NCI-H446 (cell line): ENCODE results near the gene MRPL10.

Source experiments
- DNase-seq, 2 experiments: peaks; one replicate each; lab custom pipeline; 2025; lab: John Stamatoyannopoulos, UW

MRPL10 gene

DNA sequence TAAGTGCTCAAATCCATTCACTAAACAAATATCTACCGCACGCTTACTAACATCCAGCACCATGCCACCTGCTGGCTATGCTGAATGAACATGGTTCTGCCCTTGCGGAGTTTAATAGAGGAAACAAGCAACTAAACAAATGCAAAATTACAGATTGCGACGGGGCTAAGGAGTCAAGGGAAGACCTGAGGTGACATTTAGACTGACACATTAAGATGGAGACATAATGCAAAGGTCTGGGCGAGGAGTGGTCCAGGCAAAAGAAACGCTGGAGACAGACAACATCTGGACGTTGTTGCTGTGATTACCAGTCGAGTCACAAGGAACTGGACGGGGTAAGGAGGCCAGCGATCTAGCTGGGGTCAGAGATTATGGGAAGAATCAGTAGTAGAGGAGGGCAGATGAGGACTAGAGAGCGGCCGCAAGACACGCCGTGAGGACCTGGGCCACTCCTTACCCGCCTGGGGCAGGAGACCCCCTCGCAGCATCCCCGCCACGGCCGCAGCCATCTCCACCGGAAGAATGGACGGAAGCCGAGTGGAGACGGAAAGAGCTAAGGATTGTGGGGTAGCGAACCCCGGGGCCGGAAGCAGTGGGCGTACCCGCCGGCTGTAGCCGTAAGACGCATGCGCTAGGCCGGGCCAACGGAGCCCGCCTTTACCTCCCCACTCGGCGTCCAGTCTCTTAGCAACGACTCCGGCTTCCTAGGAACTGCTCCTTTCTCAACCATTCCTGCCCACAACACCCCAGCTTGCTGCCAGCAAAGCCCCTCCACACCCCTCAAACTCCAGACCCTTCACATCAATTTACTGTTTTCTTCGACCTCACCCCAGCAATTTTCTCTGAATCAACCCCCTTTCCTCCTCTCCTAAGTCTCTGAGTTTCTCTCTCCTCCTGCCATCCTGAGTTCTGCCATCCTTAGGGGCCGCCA, at the start of gene MRPL10, which contains the start of gene LRRC46:
TSS of gene MRPL10 (minus strand) at position 539 of the 931 bp plus-strand sequence. CDS start at position 509, 30 bp downstream.
TSS of gene LRRC46 (plus strand) at position 668 of the 931 bp plus-strand sequence. CDS start 320 bp downstream, outside the sequence.
- peak; percentile 67 to 92 for DNase-seq

DNA sequence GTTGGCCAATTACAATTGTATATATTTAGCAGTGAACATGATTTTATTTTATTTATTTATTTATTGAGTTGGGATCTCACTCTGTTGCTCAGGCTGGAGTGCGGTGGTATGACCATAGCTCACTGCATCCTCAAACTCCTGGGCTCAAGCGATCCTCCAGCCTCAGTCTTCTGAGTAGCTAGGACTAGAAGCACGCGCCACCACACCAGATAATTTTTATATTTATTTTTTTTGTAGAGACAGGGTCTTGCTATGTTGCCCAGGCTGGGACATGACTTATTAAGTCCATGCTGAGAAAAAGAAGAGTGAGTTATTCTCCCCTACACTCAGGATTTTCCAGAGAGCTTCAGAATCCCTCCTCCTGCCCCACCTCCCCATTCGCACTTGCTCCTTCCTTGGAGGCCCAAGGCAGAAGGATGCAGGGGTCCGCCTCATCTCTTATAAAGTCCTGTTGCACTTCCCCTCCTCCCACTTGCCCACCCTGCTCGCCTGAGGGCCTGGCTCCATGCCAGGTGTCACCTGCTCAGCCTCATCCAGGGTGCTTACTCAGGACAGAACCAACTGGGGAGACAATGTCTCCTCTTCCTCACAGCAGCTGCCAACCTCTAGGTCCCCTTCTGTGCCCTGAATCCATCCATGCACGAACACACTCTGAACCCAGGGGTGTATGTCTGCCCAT, 48.6 kb upstream of the MRPL10 start:
- no peak for DNase-seq

DNA sequence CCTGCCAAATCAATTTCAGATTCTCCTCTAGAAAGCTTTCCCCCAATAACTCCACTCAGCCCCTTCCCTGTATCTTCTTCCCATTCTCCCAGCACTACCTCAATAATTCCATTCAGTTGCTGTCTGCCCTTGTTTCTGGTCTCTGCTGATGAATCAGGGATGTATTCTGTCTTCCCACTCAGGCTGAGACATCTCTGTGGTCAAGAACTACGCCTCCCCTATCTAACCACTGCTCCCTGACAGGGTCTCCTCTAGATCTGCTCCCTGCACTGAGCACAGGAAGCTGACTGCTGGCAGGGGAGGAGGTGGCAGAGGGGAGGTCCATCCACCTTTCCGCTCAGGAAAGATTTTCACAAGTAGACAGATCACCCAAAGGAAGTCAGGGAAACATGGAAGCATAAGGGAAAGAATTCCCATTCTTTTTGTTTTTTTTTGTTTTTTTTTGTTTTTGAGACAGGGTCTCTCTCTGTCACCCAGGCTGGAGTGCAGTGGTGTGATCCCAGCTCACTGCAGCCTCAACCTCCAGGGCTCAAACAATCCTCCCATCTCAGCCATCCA, 47.8 kb upstream of the MRPL10 start:
- no peak for DNase-seq

DNA sequence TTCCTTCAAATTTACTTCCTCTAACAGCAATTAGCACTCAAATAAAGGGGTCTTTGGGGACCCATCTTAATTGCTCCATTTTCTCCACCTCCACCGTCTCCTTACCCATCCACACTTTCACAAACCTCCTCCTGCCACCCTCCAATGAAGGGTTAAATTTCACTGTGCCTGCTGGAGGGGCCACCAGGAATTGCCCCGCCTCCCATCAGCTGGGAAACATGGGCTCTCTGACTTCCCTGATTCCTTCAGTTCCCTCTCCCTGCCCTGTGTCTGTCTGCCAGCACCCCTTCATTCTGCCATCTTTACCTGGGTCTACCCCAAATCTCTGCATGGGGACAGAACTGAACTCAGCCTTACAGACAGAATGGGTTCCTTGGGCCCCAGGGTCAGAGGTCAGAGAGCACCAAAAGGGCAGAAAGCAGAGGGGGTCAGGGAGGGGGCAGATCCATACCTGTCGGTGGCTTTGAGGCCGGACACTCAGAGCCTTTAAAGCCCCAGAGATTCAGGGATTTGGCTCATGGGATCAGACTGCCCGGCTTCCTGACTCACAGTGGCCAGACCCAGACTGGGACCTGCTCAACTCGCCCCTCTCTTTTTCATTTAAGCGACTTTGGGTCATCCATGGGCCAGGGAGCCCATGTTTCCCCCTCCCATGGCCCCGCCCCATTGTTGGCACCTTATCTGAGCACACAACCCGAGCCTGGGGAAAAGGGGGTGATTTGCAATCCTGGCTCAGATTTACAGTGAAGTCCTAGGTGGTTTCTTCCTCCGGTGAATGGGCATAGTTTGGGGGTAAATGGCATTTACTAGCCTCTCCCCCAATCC, 47.1 kb upstream of the MRPL10 start:
- no peak for DNase-seq

DNA sequence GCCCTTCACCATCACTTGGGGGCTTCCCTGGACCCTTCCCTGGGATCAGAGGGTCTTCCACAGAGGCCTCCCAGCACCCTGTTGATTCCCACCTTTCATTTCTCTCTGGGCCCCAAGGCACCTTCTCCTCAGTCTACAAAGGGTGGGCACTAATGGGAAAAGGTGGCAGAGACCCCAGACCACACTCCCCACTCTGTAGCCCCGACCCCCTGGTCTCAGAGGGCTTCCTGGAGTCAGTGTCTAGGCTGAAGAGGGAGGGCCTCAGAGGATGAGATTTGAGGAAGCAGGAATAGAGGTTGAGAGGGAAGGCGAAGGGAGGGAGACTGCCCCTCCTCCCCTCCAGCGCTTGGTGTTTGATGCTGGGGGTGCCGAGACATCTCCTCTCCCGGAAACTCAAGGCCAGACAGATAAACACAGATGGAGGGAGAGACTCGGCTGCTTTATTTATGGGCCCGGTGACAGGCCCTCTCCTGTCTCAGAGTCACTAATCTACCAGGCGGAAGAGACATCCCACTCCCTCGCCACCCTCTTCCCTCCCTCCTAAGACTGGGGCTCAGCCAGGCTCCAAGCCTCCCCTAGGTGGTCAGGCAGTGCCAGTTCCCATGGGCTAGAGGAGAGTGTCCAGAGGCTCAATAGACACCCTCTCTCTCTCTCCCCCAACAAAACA, 46.2 kb upstream of the MRPL10 start:
- no peak for DNase-seq

DNA sequence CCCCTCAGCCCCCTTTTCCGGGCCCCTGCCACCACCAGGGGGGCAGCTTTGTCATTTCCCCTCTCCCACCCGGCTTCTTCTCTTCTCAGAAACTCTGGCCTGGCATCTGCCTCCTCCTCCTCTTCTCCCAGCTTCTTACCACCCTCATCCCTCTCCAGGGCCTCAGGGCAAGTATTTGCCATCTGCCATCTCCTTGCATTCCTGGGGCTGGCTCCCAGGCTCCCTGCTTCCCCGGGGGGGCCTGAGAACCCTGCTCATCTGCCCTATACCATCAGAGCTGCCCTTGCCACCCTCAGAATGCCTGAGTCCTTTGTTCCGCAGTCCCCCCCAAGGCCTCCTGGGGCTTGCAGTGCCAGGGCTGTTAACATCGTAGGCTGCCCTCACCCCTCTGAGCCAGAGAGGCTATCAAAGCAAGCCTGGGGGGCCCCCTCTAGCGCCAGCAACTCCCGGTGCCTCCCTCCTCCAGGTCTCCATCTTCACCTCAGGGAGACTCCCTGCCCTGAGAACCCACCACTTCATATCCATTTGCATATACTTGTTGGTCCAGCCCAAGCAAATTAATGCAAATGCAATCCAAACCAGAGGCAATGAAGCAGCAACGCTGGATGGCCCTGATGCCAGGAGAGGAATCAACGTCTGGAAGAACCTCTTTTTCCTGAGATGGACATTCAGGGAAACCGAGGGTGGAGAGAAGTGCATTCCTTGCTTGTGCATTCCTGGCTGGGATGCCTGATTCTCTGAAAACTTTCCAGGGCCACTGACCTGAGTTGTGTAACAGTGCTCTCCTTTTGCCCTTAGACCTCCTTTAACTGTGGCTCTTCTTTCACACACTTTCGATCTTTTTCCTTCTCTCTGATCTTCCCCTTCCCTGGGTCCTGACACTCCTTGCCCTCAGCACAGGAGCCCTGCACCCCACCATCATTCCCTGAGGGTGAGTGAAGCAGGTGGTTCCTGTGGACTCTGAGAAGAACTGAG, 44.0 kb upstream of the MRPL10 start:
- DNase-seq, result no peak

DNA sequence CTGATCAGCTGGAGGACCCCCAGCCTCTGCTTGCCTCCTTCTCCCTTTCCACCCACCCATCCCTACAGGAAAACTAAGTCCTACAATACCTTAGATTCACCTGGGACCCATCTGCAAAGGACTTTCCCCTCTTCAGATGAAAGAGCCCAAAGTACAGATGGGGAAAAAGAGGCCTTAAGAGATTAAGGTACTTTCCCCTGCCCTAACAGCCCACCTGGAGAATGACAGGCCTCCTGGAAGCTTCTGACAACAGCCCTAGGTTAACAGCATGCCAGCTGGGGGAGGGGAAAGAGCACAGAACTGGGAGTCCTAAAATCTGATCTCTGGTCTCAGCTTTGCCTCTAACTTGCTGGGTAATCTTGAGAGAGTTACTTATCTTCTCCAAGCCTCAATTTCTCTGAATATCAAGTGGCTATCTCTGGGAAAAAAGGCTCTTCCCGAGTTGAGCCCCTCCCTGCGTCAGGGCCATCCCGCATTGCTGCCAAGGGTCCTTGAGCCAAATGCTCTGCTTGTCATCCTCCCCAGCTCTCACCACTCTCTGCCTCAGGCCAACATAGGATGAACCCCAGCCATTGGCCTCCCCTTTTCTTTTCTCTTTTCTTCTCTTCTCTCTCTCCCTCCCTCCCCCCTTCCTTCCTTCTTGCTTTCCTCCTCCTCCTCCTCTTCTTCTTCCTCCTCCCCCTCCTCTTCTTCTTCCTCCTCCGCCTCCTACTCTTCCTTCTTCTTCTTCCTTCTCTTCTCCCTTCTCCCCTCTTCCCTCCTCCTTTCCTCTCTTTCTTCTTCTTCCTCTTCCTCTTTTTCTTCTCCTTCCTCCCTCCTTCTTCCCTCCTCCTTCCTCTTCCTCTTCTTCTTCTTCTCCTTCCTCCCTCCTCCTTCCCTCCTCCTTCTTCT, 42.1 kb upstream of the MRPL10 start:
- DNase-seq, result no peak

DNA sequence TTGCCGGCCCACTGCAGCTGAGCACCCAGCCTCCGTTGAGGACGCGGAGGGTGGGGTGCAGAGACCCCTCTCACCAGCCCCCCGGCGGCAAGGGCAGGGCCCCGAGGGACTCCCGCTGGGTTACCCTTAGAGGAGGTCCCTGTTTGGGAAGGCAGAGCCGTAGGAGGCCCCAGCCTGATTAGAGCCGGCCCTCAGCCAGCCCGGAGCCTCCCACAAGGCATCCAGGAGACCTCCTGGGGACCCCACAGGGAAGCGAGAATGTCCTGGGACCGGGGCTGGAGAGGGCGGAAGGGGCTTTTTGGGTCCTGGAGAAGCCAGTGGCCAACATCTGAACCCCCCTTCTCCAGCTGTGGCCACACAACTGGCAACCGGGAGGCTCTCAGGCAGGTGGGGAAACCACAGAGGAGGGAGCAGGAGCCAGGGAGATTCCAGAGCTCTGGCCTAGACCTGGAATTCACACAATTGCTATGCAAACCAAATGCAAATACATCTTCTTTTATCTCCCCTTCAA, 41.4 kb upstream of the MRPL10 start:
- DNase-seq, result no peak

DNA sequence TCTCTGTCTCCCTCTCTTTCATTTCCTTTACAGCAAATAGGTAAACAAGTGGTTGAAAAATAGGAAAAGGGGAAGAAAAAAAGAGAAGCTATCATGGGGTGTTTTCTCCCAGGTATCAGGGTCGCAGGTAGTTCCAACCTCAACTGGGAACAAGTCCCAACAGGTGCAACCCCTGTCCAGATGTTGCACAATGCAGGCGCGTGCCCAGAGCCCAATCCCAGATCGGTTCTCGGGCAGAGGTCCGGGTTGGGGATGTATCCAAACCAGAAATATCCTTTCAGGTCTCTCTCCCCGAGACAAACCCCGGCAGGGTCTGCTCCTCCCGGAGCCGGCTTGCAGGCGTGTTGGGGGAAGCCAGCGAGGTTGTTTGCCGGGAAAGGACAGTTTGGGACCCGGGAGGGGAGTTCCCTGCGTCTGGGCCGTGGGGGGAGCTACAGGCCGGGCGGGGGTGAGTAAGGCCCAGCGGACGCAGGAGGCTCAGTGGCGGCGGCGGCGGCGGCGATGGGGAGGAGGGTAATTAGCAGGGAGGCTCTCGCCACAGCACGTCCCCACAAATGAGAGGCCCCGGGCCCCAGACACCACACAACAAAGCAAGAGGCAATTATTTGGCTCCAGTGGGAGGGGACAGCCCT, 40.8 kb upstream of the MRPL10 start:
- no peak for DNase-seq

DNA sequence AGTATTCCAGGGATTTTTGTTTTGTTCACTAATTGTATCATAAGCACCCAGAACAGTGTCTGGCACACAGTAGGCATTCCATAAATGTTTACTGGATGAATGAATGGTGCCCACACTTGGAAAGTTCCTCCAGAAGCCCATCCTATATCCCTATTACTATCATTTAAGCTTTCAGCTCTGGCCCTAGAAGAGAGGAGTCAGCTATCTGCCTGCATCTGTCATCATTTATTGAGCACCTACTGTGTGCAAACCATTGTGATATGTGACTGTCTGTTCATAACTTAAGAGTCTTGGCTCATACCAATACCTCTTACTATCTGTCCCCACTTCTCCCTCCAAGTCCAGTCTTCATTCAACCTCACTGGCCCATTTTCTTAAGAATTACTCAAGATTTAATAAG, 39.7 kb upstream of the MRPL10 start:
- DNase-seq, result no peak

DNA sequence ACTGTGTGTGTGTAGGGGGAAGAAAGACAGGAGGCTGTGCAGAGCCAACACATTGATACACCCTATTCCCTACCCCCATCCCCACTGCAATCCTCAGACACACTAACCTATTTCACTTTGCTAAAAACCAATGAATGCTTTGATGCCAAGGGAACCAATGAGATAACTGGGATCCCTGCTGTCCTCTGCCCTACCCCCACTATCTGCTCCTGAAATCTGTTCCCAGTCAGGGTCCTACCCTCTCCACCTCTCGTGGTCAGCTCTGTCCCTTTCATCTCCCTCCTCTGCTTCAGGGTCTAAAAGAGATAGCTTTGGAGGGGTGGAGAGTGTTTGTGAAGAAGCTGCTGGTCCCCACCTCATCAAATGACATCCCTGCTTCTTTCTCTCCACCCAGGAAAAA, 38.7 kb upstream of the MRPL10 start:
- DNase-seq, result no peak

DNA sequence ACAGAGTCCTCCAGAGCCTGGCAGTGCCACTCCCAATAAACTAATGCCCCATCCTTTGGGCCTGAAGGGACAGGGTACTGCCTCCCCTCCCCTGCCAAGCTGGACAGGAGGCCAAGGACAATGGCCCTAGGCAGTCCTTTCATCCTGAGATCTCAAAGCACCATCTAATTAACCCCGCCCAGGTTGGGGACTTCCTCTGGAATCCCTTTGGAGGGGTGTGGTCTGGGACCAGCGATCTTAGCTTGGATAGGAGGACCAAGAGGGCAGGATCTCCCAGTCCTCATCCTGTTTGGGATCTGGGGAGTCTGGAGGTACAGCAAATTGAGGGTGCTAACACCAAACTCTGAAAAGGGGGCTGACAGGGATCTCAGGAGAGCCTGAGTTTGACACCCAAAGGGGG, 37.8 kb upstream of the MRPL10 start:
- DNase-seq, result no peak

DNA sequence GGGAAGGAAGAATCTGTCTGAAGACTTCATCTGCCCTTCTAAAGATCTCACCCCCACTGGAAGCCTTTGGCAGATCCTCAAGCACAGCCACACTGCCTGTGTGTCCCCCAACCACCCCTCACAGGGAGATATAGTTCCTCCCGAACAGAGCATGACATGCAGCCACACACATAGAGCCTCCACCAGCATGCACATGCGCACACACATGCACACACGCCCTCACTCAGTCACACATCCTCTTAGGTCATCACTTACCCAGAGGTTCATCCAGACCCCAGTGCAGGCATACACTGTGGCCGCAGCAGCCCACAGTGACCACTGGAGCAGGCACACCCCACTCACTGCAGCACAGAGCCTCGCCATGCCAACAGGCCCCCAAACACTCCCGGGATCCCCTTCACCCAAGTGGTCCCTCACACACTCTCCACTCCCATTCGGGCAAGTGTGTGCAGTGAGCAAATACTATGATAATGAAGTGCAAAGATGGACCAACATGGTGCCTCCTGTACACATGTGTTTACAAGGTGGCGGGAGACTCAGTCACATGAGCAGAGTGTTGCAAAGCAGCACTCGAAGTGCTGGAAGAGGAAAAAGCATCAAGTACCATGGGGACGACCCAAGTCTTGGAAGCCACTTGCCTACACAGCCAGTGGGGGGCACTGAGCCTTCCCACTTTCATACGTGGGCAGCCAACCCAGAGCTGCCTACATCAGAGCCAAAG, 36.6 kb upstream of the MRPL10 start:
- DNase-seq, result no peak

DNA sequence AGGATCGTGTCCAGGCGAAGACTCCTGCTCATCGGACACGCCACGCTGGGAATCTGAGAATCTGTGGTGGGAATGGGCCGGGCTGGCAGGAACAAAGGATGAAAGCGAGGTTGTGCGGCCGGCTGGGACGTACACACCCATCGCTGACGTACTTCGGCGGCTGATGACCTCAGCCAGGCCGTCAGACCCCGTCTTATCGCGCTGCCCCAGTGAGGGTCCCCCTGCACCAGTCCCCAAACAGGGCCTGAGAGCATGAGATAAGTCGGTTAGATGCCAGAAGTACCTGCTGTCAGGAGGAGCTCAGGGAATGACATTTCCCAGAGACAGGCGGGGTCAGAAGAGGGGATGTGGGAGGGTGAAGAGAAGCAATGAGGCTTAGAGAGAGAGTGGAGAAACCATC, 35.6 kb upstream of the MRPL10 start:
- DNase-seq, result no peak

DNA sequence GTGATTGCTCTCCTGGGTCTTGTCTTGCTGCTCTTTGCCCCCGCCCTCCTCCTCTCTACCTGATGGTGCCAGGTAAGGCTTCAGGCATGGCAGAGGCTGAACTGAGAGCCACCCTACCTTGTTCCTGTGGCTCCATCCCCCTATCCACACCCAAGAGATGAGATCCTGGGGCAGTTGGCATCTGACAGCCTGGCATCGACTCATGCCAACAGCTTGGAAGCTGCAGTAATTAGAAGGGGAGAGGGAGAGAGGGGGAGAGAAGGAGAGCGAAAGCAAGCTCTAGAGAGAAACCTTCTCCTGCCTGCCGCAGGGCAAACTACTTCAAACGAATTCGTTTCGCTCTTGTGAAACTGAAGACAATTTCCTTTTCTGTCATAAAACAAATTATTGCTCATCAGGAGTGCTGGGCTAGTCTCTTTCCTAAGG, 33.5 kb upstream of the MRPL10 start:
- no peak for DNase-seq

DNA sequence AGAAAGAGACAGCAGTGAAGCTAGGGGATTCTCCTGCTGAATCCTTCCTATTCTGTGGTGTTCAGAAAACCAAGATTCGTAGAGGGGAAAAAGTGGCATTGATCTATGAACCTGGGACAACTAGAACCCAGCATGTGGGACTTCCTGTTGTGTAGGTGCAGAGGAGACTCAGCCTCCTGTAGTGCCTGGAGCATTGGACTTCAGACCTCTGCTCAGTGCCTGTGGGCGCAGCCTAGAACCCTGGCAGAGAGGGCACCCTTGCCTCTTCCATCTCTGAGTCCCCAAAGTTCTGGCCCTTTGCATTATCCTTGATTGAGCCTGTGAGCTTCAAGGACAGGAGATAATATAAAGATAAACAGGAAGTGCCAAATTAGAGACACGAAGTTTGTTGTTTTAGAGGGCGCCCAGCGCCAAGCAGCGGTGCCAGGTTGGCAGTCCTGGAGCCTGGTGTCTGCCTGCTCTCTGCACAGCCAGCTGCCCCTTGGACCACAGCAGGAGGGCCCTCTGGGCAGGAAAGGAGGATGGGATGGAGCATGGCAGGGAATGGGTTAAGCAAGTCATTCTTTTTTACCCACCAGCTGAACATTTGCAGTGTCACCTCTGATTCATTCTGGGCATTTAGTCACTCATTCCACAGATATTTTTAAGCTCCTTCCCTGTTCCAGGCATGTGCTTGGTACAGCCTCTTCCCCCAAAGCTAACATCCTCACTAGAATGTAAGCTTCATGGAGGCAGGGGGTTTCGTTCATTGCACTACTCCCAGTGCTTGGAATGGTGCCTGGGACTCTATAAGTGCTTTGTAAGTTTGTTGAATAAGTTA, 31.5 kb upstream of the MRPL10 start:
- DNase-seq, result no peak

DNA sequence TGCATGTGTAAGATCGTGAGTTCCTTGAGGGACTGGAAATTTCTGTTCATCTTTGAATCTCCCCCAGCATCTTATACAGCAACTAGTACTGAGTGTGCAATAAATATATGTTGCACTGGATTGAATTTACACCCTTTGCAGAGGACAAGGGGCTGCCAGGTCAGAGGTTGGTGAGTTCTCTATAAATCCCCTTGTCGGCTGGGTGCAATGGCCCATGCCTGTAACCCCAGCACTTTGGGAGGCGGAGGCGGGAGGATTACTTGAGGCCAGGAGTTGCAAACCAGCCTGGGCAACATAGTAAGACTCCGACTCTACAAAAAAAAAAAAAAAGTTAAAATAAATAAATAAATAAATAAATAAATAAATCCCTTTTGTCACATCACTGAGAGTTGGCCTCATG, 29.0 kb upstream of the MRPL10 start:
- DNase-seq, result no peak
